Fibroblast of lung (primary cell): Measurements from ENCODE around the gene SPANXN5. TPM values are rescaled to one million over a fixed set of nuclear protein-coding genes. Genes with fewer than 3 reads are reported as not detected.

ENCODE experiments used
- DNase-seq, 2 donors: peaks; one replicate each; pipeline versions ENCODE4 v3.0.0 to v3.0.0-alpha.2; 2010; ENCODE audit warnings: low read depth in 2 of 2
- H2AFZ ChIP-seq: 2 replicates; pipeline ENCODE4 v1.5.1; 2012; ENCODE audit warnings: low read length, control low read depth, inconsistent platforms
- H3K27ac ChIP-seq: 2 replicates; pipeline ENCODE4 v1.5.1; 2011; ENCODE audit warnings: low read length, control low read depth; ENCODE audit not compliant: insufficient read depth
- H3K27me3 ChIP-seq: 2 replicates; pipeline ENCODE4 v1.5.1; 2011; ENCODE audit warnings: mild to moderate bottlenecking, low read length; ENCODE audit not compliant: control insufficient read depth, insufficient read depth
- H3K36me3 ChIP-seq: 2 replicates; pipeline ENCODE4 v1.5.1; 2011; ENCODE audit warnings: low read length; ENCODE audit not compliant: control insufficient read depth, insufficient read depth
- H3K4me1 ChIP-seq: 2 replicates; pipeline ENCODE4 v1.5.1; 2011; ENCODE audit warnings: low read length; ENCODE audit not compliant: control insufficient read depth, insufficient read depth; ENCODE audit errors: extremely low read depth
- H3K4me2 ChIP-seq: 2 replicates; pipeline ENCODE4 v1.5.1; 2011; ENCODE audit warnings: low read length, control low read depth; ENCODE audit not compliant: insufficient read depth; ENCODE audit errors: extremely low read depth
- H3K4me3 ChIP-seq, 4 experiments: fragments of 200-600 bp in 1 of 4; sonication (generic) in 1 of 4; replicated peaks in 1 of 4; 2 replicates each; pipeline ENCODE4 v1.5.1; 2011 to 2016; ENCODE audit warnings: low read length in 4 of 4, low read depth in 3 of 4, mild to moderate bottlenecking in 3 of 4, control low read depth in 2 of 4, inconsistent platforms in 1 of 4, mixed read lengths in 1 of 4; ENCODE audit not compliant: insufficient read depth in 1 of 4; ENCODE audit errors: control extremely low read depth in 1 of 4
- H3K79me2 ChIP-seq: 2 replicates; pipeline ENCODE4 v1.5.1; 2012; ENCODE audit warnings: mild to moderate bottlenecking, low read length, inconsistent platforms; ENCODE audit not compliant: control insufficient read depth, insufficient read depth
- H3K9ac ChIP-seq: 2 replicates; pipeline ENCODE4 v1.5.1; 2011; ENCODE audit warnings: mild to moderate bottlenecking, low read length, control low read depth; ENCODE audit not compliant: insufficient read depth
- H3K9me3 ChIP-seq: 2 replicates; pipeline ENCODE4 v1.5.1; 2012; ENCODE audit warnings: low read depth, low read length; ENCODE audit not compliant: control insufficient read depth, insufficient read depth
- H4K20me1 ChIP-seq: 2 replicates; pipeline ENCODE4 v1.5.1; 2011; ENCODE audit warnings: low read length; ENCODE audit not compliant: control insufficient read depth, insufficient read depth; ENCODE audit errors: extremely low read depth
- EZH2 ChIP-seq: IDR thresholded peaks from 2 replicates; pipeline ENCODE4 v1.5.1; 2012; ENCODE audit warnings: low read length, control low read depth, mild to moderate bottlenecking; ENCODE audit errors: missing control alignments
- polyA plus RNA-seq, 2 donors: library from polyadenylated mRNA; depleted of rRNA in 1 of 2; stranded (reverse) in 1 of 2; unstranded in 1 of 2; fragments of >200 nt; gene quantifications; 2 replicates each; pipeline ENCODE4 v1.2.1, GENCODE V29; 2011 to 2012; ENCODE audit warnings: missing spikeins in 1 of 2
- total RNA-seq: library from RNA; depleted of rRNA; stranded (reverse); fragments of >200 nt; gene quantifications from 2 replicates; pipeline ENCODE4 v1.2.1, GENCODE V29; 2014
- TF ChIP-seq, protein P1 (sequence below), 2 donors: IDR thresholded peaks in 1 of 2; conservative IDR thresholded peaks in 1 of 2; 1 replicate in 1 of 2; 2 replicates in 1 of 2; pipeline ENCODE4 v1.5.1; 2011 to 2012; ENCODE audit warnings: low read length in 2 of 2, control low read depth in 1 of 2, inconsistent platforms in 1 of 2, low read depth in 1 of 2, mild to moderate bottlenecking in 1 of 2

SPANXN5 gene
- total and polyA plus RNA-seq, 2 donors (not counting 1 experiment from before 2014, with no cell fraction given), result not detected

DNA sequence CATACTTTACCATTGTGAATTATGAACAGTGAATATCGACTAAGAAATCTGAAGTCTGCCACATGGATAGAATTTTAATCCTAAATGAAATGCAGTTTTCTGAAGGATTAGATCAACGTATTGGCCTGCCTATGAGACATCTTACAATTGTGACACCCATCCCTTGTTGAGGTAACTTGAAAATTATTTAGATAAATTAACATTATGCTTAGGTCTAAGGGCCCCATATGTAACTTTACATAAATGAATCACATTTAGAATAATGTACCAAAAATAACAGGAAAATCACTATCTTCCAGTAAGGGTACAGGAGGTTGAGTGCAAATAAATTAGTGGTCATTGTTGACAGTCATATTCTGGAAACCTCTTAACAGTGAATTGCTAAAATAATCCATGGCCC lies 27.4 kb upstream of the SPANXN5 start:
- Histone ChIP-seq H3K27ac (no peak overlapping the region), H3K4me3 (no peak overlapping the region), H2AFZ (no peak overlapping the region), H3K9me3 (no peaks in the 10 kb centered on the region), H4K20me1 (no peaks in the 10 kb centered on the region), H3K4me2 (no peak overlapping the region), H3K36me3 (no peaks in the 10 kb centered on the region), H3K9ac (no peak overlapping the region), H3K4me1 (no peaks in the 10 kb centered on the region), H3K27me3 (no peaks in the 10 kb centered on the region), H3K79me2 (no peaks in the 10 kb centered on the region)
- TF ChIP-seq EZH2, result no peak
- TF ChIP-seq, protein P1, sequence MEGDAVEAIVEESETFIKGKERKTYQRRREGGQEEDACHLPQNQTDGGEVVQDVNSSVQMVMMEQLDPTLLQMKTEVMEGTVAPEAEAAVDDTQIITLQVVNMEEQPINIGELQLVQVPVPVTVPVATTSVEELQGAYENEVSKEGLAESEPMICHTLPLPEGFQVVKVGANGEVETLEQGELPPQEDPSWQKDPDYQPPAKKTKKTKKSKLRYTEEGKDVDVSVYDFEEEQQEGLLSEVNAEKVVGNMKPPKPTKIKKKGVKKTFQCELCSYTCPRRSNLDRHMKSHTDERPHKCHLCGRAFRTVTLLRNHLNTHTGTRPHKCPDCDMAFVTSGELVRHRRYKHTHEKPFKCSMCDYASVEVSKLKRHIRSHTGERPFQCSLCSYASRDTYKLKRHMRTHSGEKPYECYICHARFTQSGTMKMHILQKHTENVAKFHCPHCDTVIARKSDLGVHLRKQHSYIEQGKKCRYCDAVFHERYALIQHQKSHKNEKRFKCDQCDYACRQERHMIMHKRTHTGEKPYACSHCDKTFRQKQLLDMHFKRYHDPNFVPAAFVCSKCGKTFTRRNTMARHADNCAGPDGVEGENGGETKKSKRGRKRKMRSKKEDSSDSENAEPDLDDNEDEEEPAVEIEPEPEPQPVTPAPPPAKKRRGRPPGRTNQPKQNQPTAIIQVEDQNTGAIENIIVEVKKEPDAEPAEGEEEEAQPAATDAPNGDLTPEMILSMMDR (conservative IDR thresholded peaks at IDR 0.05 in 1 of 2, IDR thresholded peaks at IDR 0.05 in 1 of 2; ENCODE audit: low read depth in 1 of 2, low read length in 2 of 2), result no peak
- DNase-seq, result no peak

DNA sequence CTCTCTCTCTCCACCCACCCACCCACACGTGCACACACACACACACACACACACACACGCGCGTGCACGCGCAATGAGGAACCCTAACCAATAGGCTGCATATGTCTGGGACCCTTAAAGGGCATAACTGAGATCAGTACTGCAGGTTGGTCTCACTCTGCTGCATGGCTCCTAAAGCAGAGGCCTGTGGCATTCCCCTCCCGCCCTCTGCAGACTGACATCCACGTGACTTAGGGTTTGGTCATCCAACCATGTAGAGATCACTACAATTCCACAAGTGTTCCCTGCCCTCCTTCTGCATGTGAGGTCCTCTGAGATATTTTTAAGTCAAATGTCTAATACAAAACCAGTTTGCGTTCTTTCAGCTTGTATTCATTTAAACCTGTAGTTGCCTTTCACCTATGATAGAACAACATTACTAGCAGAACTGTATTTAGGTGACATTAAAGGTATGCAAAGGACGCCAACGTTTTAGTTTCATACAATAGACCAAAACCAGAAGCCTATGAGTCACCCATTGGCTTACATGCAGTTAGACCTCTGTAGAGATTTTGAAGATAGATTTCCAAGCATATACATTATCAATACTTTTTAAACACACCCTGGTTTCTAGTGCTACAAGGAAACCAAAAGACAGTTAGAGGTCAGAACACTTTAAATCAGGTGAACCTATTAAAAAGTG lies 24.0 kb upstream of the SPANXN5 start:
- Histone ChIP-seq H3K4me1 (no peaks in the 10 kb centered on the region), H3K27me3 (no peaks in the 10 kb centered on the region), H3K4me3 (no peak overlapping the region), H3K79me2 (no peaks in the 10 kb centered on the region), H2AFZ (no peak overlapping the region), H3K27ac (no peak overlapping the region), H3K9ac (no peak overlapping the region), H3K36me3 (no peaks in the 10 kb centered on the region), H3K4me2 (no peak overlapping the region), H3K9me3 (no peaks in the 10 kb centered on the region), H4K20me1 (no peaks in the 10 kb centered on the region)
- TF ChIP-seq, protein P1 (conservative IDR thresholded peaks at IDR 0.05 in 1 of 2, IDR thresholded peaks at IDR 0.05 in 1 of 2; ENCODE audit: low read depth in 1 of 2, low read length in 2 of 2), result no peak
- no peak for DNase-seq

DNA sequence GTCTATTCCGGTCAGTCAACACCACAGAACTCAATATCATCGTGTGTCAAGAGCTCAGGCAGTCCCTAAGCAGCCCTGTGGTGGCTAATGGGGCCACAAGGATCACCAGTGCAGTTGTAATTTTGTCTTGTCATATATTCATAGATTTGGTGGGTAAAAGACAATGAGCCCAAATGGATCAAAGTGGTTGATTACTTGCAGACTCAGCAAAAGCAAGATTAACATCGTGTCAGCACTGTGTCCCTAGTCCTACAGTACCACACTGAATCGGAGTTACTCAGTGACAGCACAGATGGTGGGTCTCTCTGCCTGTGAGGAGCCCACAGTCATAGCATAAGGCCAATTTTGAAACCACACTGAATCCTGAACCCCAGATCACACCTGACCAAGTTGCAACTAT lies 22.6 kb upstream of the SPANXN5 start:
- no peak for DNase-seq
- Histone ChIP-seq H3K9ac (no peak overlapping the region), H3K36me3 (no peaks in the 10 kb centered on the region), H3K4me2 (no peak overlapping the region), H3K79me2 (no peaks in the 10 kb centered on the region), H3K4me1 (no peaks in the 10 kb centered on the region), H3K9me3 (no peaks in the 10 kb centered on the region), H4K20me1 (no peaks in the 10 kb centered on the region), H3K4me3 (no peak overlapping the region), H3K27ac (no peak overlapping the region), H3K27me3 (no peaks in the 10 kb centered on the region), H2AFZ (no peak overlapping the region)
- TF ChIP-seq, protein P1 (conservative IDR thresholded peaks at IDR 0.05 in 1 of 2, IDR thresholded peaks at IDR 0.05 in 1 of 2; ENCODE audit: low read depth in 1 of 2, low read length in 2 of 2), result no peak
- no peak for TF ChIP-seq EZH2
